Endothelial cell (in vitro differentiated cells): ENCODE data around the gene CSNK1D. TPM values are rescaled to one million over a fixed set of nuclear protein-coding genes. Genes with fewer than 3 reads are reported as not detected.

Experiments used
- DNase-seq: peaks from one replicate; pipeline ENCODE4 v3.0.0; 2021; ENCODE audit warnings: low spot score
- H3K27ac Mint-ChIP-seq: one replicate; pipeline ENCODE4 v1.8.0; 2021; ENCODE audit warnings: mixed read lengths, inconsistent platforms; ENCODE audit not compliant: unreplicated experiment
- H3K27me3 Mint-ChIP-seq: one replicate; pipeline ENCODE4 v1.8.0; 2021; ENCODE audit warnings: mild to moderate bottlenecking, moderate library complexity, mixed read lengths, inconsistent platforms; ENCODE audit not compliant: unreplicated experiment
- H3K36me3 Mint-ChIP-seq: one replicate; pipeline ENCODE4 v1.8.0; 2021; ENCODE audit warnings: mild to moderate bottlenecking, low read depth, mixed read lengths, inconsistent platforms; ENCODE audit not compliant: unreplicated experiment
- H3K4me1 Mint-ChIP-seq: one replicate; pipeline ENCODE4 v1.8.0; 2021; ENCODE audit warnings: mild to moderate bottlenecking, mixed read lengths, inconsistent platforms; ENCODE audit not compliant: unreplicated experiment
- H3K4me3 Mint-ChIP-seq: one replicate; pipeline ENCODE4 v1.8.0; 2021; ENCODE audit warnings: mild to moderate bottlenecking, mixed read lengths, inconsistent platforms; ENCODE audit not compliant: unreplicated experiment
- H3K9me3 Mint-ChIP-seq: one replicate; pipeline ENCODE4 v1.8.0; 2021; ENCODE audit warnings: mixed read lengths, inconsistent platforms; ENCODE audit not compliant: unreplicated experiment
- total RNA-seq: library from RNA; stranded (reverse); fragmentation: NEBNext Ultra II Directional; extraction: Animal tissue kit (Norgen Biotek cat#: 25700); gene quantifications from one replicate; pipeline ENCODE4 v1.2.1, GENCODE V29; 2021; ENCODE audit not compliant: unreplicated experiment
- TF ChIP-seq, protein P1 (sequence below): fragments of 200-600 bp; sonication (generic); IDR thresholded peaks from one replicate; pipeline ENCODE4 v1.5.0; 2021; ENCODE audit warnings: antibody characterized with exemption; ENCODE audit not compliant: unreplicated experiment

The CSNK1D gene
- total RNA-seq, 1 donor from 2014 or later, result 149 TPM

- Mint-ChIP-seq H3K9me3 (no peaks in the 10 kb centered on the region), H3K4me3 (no peak overlapping the region), H3K27ac (no peak overlapping the region), H3K36me3 (peaks cover 4% of the 10 kb centered on the region), H3K4me1 (peaks cover 3% of the 10 kb centered on the region), H3K27me3 (peaks cover 5% of the 10 kb centered on the region)
- DNase-seq, result no peak
- TF ChIP-seq, protein P1, sequence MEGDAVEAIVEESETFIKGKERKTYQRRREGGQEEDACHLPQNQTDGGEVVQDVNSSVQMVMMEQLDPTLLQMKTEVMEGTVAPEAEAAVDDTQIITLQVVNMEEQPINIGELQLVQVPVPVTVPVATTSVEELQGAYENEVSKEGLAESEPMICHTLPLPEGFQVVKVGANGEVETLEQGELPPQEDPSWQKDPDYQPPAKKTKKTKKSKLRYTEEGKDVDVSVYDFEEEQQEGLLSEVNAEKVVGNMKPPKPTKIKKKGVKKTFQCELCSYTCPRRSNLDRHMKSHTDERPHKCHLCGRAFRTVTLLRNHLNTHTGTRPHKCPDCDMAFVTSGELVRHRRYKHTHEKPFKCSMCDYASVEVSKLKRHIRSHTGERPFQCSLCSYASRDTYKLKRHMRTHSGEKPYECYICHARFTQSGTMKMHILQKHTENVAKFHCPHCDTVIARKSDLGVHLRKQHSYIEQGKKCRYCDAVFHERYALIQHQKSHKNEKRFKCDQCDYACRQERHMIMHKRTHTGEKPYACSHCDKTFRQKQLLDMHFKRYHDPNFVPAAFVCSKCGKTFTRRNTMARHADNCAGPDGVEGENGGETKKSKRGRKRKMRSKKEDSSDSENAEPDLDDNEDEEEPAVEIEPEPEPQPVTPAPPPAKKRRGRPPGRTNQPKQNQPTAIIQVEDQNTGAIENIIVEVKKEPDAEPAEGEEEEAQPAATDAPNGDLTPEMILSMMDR, result no peak
These were observed 52.1 kb downstream of the CSNK1D start for GRCh38 chr17:82221341-82221902.

- no peak overlapping the region for H3K27ac Mint-ChIP-seq
- H3K4me3 Mint-ChIP-seq, result no peak overlapping the region
- no peaks in the 10 kb centered on the region for H3K9me3 Mint-ChIP-seq
- no peak for DNase-seq
- H3K4me1 Mint-ChIP-seq, result peaks cover 3% of the 10 kb centered on the region
- TF ChIP-seq, protein P1, result no peak
- H3K36me3 Mint-ChIP-seq, result peaks cover 4% of the 10 kb centered on the region
- H3K27me3 Mint-ChIP-seq, result peaks cover 5% of the 10 kb centered on the region
These were observed 53.5 kb downstream of the CSNK1D start for GRCh38 chr17:82219753-82220709.

GRCh38 chr17:82219083-82219482 lies 54.4 kb downstream of the CSNK1D start:
- TF ChIP-seq, protein P1, result no peak
- peaks cover 3% of the 10 kb centered on the region for H3K4me1 Mint-ChIP-seq
- H3K9me3 Mint-ChIP-seq, result no peaks in the 10 kb centered on the region
- peaks cover 4% of the 10 kb centered on the region for H3K36me3 Mint-ChIP-seq
- peaks cover 7% of the 10 kb centered on the region for H3K27me3 Mint-ChIP-seq
- no peak overlapping the region for H3K4me3 Mint-ChIP-seq
- no peak overlapping the region for H3K27ac Mint-ChIP-seq
- no peak for DNase-seq

DNA sequence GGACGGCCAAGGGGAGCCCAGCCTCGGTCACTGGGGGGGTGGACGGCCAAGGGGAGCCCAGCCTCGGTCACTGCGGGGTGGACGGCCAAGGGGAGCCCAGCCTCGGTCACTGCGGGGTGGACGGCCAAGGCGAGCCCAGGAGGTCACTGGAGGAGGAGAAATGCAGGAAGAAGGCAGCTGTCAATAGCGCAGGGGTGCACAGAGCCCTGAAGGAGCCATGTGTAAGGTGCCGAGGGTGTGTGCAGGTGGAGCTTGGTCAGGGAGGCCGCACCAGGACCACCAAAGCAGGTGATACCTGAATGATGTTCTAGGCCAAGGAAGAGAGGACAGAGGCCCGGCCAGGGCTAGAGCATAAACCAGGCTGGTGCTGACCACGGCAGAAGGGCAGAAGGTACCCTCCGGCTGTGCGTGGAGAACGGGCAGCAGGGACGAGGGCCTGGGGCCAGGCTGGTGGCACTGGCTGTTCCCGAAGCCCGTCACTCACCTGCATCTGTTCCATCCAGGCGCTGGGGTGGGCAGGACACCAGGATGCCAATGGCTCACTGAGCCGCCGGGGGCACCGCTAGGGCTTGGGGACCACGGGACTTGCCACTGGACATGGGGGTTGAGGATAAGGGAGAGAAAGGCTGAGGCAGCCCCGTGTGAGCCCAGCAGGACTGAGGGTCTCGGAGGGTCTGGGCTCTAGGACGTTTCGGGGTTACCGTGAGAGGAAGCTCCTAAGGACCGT lies 55.0 kb downstream of the CSNK1D start:
- Mint-ChIP-seq H3K27ac (no peak overlapping the region), H3K4me3 (no peak overlapping the region), H3K36me3 (peaks cover 4% of the 10 kb centered on the region), H3K27me3 (peaks cover 4% of the 10 kb centered on the region), H3K4me1 (peaks cover 3% of the 10 kb centered on the region), H3K9me3 (no peaks in the 10 kb centered on the region)
- TF ChIP-seq, protein P1, result no peak
- DNase-seq, result no peak
